Thyroid gland (tissue), 4 donors: ENCODE results near the gene LEMD3. TPM values are rescaled to one million over a fixed set of nuclear protein-coding genes. Genes with fewer than 3 reads are reported as not detected.

Experiments
- DNase-seq, 2 donors: peaks; one replicate each; pipeline ENCODE4 v3.0.0-alpha.2; 2019
- H3K27ac ChIP-seq, 3 donors: fragments of 200-600 bp; sonication (generic); 1 replicate in 2 of 3; 2 replicates in 1 of 3; pipeline ENCODE4 v1.5.1; 2016 to 2019; ENCODE audit warnings: mild to moderate bottlenecking in 1 of 3, moderate library complexity in 1 of 3
- H3K27me3 ChIP-seq: fragments of 200-600 bp; sonication (generic); one replicate; pipeline ENCODE4 v1.5.1; 2019
- H3K36me3 ChIP-seq, 2 donors: fragments of 200-600 bp; sonication (generic); one replicate each; pipeline ENCODE4 v1.5.1; 2016 to 2019
- H3K4me1 ChIP-seq, 2 donors: fragments of 200-600 bp; sonication (generic); one replicate each; pipeline ENCODE4 v1.5.1; 2017 to 2019
- H3K4me3 ChIP-seq, 3 donors: fragments of 200-600 bp; sonication (generic); replicated peaks in 1 of 3; 1 replicate in 2 of 3; 2 replicates in 1 of 3; pipeline ENCODE4 v1.5.1; 2016; ENCODE audit warnings: mild to moderate bottlenecking in 1 of 3
- H3K9me3 ChIP-seq: fragments of 200-600 bp; sonication (generic); one replicate; pipeline ENCODE4 v1.5.1; 2017
- CTCF ChIP-seq, 6 experiments: fragments of 200-600 bp in 3 of 6; fragments of 450-650 bp in 3 of 6; sonication (generic) in 3 of 6; IDR thresholded peaks; one replicate each; pipeline ENCODE4 v1.5.1; 2016 to 2019; ENCODE audit warnings: antibody characterized with exemption in 6 of 6, mild to moderate bottlenecking in 2 of 6, inconsistent platforms in 1 of 6, moderate library complexity in 1 of 6
- POLR2A ChIP-seq, 2 donors: fragments of 450-650 bp; IDR thresholded peaks; one replicate each; pipeline ENCODE4 v1.6.1; 2017; ENCODE audit warnings: antibody characterized with exemption in 2 of 2, mild to moderate bottlenecking in 2 of 2, moderate library complexity in 1 of 2
- WGBS, 2 donors: methylation state at CpG; one replicate each; pipeline ENCODE4 v1.1.5; 2017; 5-methylcytosine and 5-hydroxymethylcytosine counted together
- intact Hi-C: fragments of 100-400 bp; cut with DNase I; formaldehyde crosslinking; loops from one replicate; pipeline ENCODE4 v1.15.1; 2023
- total RNA-seq, 4 donors: library from RNA; depleted of rRNA; stranded (reverse); fragments of >200 nt; gene quantifications; one replicate each; pipeline ENCODE4 v1.2.3, GENCODE V29; 2016

LEMD3 gene
- total RNA-seq, 4 donors from 2014 or later = 45.4 to 64.0 (median 49.3) TPM

- no peaks in the 10 kb centered on the region for H3K9me3 ChIP-seq
- DNase-seq = no peak
- WGBS, 2 donors = 74 to 79% methylated on average over 3 of the region's 3 CpGs
- H3K27ac ChIP-seq = no peak overlapping the region
- H3K4me3 ChIP-seq = no peak overlapping the region
- TF ChIP-seq CTCF (IDR thresholded peaks at IDR 0.05) = no peak
- no peak for TF ChIP-seq POLR2A (IDR thresholded peaks at IDR 0.05)
- H3K4me1 ChIP-seq = peaks cover 10 to 11% of the 10 kb centered on the region in 2 donors
- intact Hi-C loops = no loop called here
- H3K27me3 ChIP-seq = no peaks in the 10 kb centered on the region
- H3K36me3 ChIP-seq = no peaks in the 10 kb centered on the region
Observed at GRCh38 chr12:65188179-65188701, 18.9 kb downstream of the LEMD3 start.

DNA sequence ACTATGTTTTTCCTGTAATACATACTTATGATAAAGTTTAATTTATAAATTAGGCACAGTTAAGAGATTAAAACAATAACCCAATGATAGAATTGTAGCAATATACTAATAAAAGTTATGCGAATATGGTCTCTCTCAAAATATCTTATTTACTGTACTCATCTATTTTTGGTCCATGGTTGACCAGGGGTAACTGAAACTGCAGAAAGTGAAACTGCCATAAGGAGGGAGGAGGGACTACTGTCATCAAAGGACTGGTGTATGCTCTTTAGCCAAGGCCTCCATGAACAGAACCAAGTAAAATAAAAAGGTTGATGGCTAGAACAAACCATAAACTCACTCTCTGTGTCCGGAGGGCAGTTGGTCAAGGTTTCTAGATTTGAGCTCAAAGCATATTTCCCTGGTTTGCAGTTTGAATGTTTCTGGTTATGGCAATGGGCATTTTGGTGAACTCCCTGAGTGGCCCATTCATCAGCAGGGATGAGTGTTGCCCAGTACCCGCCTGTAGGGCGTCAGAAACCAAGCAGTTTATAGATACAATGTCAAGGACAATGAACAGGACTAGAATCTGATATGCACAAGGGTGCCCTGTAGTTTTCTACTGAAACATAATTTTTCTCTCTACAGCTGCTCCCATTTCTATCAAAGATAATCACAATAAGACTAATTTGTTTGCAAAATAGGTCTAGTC, 19.8 kb downstream of the LEMD3 start:
- TF ChIP-seq POLR2A (IDR thresholded peaks at IDR 0.05) (no peak), CTCF (IDR thresholded peaks at IDR 0.05) (no peak)
- no peak for DNase-seq
- H3K4me1 ChIP-seq = peaks cover 10 to 11% of the 10 kb centered on the region in 2 donors
- intact Hi-C loops = no loop called here
- no peak overlapping the region for H3K27ac ChIP-seq
- no peak overlapping the region for H3K4me3 ChIP-seq
- no peaks in the 10 kb centered on the region for H3K9me3 ChIP-seq
- WGBS, 2 donors = 92 to 95% methylated on average over 4 of the region's 4 CpGs
- H3K27me3 ChIP-seq = no peaks in the 10 kb centered on the region
- H3K36me3 ChIP-seq = no peaks in the 10 kb centered on the region

DNA sequence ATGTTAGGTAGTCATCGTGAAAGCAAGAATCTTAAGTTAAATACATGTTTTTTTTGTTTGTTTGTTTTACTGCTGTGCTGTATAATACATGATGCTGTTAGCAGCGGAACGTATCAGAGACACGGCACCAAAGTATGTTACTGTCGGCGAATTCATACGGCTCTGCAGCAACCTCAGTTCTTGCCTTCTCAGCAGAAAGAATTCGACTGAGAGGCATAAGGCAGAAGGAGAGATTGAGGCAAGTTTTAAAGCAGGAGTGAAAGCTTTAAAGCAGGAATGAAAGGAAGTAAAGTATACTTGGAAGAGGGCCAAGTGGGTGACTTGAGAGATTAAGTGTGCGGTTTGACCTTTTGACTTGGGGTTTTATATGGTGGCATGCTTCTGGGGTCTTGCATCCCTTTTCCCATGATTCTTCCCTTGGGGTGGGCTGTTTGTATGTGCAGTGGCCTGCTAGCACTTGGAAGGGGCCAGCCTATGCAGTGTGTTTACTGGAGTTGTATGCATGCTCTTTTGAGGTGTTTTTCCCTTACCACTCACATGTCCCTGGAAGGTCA, 23.7 kb downstream of the LEMD3 start:
- TF ChIP-seq CTCF (IDR thresholded peaks at IDR 0.05) (no peak), POLR2A (IDR thresholded peaks at IDR 0.05) (no peak)
- H3K27me3 ChIP-seq = no peaks in the 10 kb centered on the region
- H3K36me3 ChIP-seq = no peaks in the 10 kb centered on the region
- DNase-seq = no peak
- H3K4me3 ChIP-seq = no peak overlapping the region
- no peaks in the 10 kb centered on the region for H3K9me3 ChIP-seq
- H3K4me1 ChIP-seq = peaks cover 10 to 11% of the 10 kb centered on the region in 2 donors
- intact Hi-C loops = no loop called here
- H3K27ac ChIP-seq = no peak overlapping the region
- WGBS, 2 donors = 50 to 53% methylated on average over 9 of the region's 9 CpGs

DNA sequence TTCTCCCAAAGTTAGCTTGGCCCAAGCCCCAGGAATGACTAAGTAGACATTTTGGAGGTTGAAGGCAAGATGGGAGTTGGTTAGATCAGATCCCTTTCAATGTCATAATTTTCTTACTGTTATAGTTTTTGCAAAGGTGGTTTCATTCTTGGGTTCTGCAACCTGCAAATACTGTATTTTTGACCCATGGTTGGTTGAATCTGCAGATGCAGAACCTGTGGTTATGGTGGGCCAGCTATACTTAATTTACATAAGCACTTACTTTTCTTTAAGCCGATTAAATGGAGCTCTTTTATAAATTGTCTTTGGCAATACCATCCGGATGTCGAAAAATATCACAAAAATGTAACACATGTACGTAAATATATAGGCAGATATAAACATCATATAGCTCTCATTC, 25.6 kb downstream of the LEMD3 start:
- H3K27me3 ChIP-seq = no peaks in the 10 kb centered on the region
- 83 to 98% methylated on average over 4 of the region's 4 CpGs for WGBS, 2 donors
- H3K4me1 ChIP-seq = peaks cover 10 to 11% of the 10 kb centered on the region in 2 donors
- TF ChIP-seq CTCF (IDR thresholded peaks at IDR 0.05) (no peak), POLR2A (IDR thresholded peaks at IDR 0.05) (no peak)
- no peak overlapping the region for H3K4me3 ChIP-seq
- intact Hi-C loops = no loop called here
- no peaks in the 10 kb centered on the region for H3K36me3 ChIP-seq
- no peaks in the 10 kb centered on the region for H3K9me3 ChIP-seq
- DNase-seq = no peak
- no peak overlapping the region for H3K27ac ChIP-seq

DNA sequence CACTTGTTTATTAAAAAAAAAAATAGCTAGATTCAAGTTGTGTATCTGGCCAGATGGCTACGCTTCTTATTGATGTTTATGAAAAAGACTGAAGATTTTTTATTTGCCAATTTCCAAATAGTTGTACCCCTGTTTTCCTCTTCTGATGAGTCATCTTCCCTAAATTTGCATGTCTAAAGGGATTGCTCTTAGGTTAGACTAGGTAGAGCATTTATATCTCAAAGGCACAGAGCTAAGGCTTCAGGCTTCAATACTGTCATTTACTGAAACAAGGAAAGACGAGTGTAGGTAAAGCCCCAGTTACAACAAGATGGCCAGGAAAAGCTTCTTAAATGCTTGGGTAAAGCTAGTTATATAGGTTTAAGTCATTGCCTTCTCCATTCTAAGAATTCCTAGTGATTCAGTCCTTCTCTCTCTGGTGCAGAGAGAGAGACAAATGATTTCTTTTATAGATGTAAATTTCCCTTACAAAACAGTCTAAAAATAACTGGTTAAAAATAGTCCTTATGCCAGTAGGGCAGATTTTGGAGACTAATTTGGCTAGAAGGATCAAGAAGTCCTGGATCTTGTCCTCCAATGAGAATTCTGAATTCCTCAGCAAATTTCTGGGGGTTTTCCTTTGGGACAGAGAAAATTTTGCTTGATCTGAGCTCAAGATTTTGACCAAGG, 26.1 kb downstream of the LEMD3 start:
- H3K27ac ChIP-seq = no peak overlapping the region
- peaks cover 6 to 11% of the 10 kb centered on the region in 2 donors for H3K4me1 ChIP-seq
- no peaks in the 10 kb centered on the region for H3K9me3 ChIP-seq
- intact Hi-C loops = no loop called here
- DNase-seq = no peak
- 88 to 93% methylated on average over 2 of the region's 2 CpGs for WGBS, 2 donors
- no peak for TF ChIP-seq POLR2A (IDR thresholded peaks at IDR 0.05)
- no peak for TF ChIP-seq CTCF (IDR thresholded peaks at IDR 0.05)
- no peaks in the 10 kb centered on the region for H3K36me3 ChIP-seq
- no peak overlapping the region for H3K4me3 ChIP-seq
- H3K27me3 ChIP-seq = no peaks in the 10 kb centered on the region
